NCI-H345 treated with DMSO at 0.1 percent for 48 hours (cell line): ENCODE measurements around the gene PLAAT3.
"Not testable (repeated sequence)": the region's sequence is repeated elsewhere in the genome, so short reads cannot be mapped to it uniquely, and the experiment has no call there.

Experiments
- DNase-seq: peaks from one replicate; lab custom pipeline; 2025; ENCODE audit not compliant: unreplicated experiment; lab: John Stamatoyannopoulos, UW

Gene PLAAT3

GRCh38 chr11:63609971-63610580, 4.2 kb downstream of the PLAAT3 start:
- DNase-seq: no peak

DNA sequence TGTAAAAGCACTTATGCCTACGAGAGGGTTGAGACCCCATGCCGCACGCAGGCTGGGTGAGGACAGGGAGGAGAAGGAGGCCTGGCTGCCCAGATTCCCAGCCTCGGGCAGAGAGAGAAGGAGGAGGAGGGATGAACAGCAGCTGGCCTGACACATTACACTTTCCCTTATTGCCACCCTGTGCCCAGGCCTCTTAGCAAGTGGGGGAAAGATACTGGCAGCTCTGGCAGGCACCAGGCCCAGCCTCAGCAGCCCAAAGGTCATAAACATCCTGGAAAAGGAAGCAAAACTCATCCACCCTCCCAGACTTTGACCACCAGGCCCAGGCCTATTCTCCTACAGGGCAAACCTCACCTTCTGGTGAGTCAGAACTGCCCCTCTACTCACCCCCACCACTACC, 4.7 kb downstream of the PLAAT3 start:
- DNase-seq: no peak

DNA sequence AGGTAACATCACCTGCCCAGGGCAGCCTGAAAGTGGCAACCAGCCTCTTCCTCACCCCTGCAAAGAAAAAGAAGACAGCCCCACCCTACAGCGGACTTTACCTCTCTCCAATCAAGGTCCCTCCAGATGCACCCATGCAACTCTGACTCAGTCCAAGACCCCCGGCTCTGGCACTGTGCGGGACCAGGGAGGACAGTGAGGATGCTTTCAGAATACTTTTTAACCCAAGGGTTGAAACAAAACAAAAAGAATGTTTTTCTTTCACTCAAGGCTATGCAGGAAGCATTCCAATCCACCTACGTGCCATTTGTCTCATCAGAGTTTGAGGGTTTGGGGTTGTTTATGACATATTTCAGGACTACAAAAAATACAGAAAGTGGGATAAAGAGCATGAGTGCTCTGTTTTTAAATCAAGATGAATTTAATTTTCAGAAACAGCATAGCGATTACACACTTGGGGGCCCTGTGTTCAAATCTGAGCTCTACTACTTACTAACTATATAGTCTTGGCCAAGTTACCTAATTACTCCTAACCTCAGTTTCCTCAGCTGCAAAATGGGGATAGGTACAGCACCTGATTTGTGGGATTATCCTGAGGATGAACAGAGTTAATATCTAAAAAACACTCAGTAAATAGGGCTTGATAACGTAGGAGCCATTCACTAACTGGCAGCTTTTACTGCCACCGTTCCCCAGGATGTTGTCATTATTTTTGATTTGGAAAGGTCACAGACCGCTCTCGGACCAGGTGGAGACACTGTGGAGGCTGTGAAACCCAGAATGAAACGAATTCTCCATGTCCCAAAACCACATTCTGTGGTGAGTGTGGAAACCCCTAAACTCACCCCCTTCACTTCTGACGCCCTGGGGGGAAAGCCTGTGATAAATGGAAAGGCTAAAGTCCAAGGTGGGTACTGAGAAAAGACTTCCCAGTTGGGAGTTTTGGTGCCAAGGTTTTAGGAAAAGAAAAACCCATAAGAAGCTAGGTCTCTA, 5.6 kb downstream of the PLAAT3 start:
- DNase-seq: no peak

GRCh38 chr11:63603180-63603518, 11.1 kb downstream of the PLAAT3 start:
- no peak for DNase-seq

GRCh38 chr11:63602290-63603179, 11.7 kb downstream of the PLAAT3 start:
- DNase-seq: not testable (repeated sequence)

DNA sequence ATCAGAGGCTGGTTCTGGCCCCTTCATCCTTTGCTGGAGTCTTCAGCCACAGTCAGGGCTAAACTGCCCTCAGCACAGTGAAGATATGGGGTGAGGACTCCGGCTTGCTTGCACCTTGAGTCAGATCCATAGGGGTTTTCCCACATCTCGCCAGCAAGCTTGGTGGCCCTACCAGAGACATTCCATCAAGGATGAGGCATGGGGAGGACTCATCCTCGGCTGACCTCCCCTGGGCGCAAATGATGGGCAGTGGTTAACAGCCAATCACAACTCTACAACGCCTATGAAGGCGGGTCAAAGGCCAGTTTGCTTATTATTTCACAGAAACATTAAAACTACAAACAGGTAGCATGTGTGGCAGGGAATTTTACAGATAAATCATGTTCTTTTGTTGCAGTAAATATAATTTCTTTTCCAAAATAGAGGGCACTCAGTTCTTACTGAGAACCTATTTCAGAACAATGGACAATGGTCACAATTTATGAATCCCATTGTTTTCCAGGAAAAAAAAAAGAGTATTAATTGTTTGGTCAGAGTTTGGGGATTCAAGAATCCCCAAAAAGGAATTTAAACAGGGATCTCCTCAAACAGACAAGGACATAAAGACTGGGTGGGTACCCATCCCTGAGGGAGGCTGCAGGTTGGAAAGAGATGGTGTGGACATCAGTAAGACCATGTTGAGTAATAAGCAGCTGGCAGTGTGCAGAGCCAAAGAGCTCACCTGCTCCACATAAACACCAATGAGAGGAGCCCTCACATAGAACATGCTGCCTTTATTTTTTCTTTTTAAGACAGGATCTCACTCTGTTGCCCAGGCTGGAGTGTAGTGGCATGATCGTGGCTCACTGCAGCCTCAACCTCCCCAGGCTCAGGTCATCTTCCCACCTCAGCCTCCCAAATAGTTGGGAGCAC, 14.8 kb downstream of the PLAAT3 start:
- no peak for DNase-seq

GRCh38 chr11:63598556-63598955, 15.7 kb downstream of the PLAAT3 start:
- DNase-seq: no peak

DNA sequence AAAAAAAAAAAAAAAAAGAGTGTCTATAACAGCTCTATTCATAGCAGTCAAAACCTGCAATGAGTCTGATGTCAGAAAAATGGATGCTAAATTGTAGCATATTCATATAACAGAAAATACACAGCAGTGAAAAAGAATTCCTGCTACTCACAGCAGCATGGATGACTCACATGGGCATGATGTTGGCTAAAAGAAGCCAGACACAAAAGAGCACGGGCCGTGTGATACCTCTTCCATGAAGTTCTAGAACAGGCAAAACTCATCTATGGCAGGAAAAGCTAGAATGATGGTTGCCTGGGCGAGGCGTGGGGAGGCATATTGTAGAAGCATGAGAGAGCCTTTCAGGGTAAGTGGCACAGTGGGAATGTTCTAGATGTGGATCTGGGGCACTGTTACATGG, 18.9 kb downstream of the PLAAT3 start:
- no peak for DNase-seq

DNA sequence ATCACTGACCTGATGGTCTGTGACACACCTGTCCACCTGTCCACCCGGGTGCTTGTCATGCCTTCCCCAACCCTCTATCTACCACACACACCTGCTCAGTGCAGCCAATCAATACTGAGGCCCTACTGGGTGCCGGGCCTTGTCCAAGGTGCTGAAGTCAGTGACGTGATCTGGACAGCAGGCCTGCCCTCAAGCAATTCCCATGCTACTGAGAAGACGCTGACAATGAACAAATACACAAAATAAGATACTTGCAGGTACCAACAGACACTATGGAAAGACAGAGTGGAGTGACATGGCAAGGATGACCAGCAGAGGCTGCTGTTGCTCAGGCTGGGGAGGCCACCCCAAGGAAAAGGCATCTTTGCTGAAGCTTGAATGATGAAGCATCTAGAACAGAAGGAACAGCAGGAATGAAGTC, 21.2 kb downstream of the PLAAT3 start:
- no peak for DNase-seq

DNA sequence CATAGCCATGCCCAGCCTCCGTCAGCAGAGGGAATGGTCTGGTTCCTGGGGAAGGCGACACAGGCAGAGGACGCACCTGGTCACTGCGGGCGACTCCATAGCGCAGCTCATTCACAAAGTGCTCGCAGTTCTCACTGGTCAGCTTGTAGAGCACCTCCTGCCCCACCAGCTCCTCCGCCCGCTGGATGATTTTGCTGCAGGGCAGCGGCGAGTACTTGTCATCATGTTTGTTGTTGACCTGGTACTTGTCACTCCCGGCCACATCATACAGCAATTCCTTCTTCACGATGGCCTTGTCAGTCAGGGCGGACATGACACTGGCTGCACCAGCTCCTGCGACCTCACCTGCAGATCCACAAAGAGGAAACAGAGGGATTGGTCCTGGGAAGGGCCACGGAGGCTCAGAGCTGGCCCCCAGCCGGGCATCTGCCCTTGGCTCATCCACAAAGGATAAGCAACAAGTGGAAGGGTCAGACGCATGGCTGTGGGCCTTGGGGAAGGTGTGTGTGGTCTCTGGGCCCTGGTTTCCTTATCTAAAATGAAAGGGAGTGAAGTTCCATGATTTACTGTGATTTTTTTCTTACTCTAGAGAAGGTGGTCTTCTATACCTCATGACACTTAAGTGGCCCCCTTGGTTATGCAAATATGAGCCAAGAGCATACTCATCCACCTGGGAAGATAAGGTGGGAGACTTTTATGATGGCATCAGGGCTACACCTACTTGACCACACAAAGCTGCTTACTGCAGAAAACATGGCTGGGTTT, 24.0 kb downstream of the PLAAT3 start:
- DNase-seq: no peak

- DNase-seq: no peak
These were observed 25.2 kb downstream of the PLAAT3 start for GRCh38 chr11:63589000-63589399.

- DNase-seq: no peak
These were observed 27.6 kb downstream of the PLAAT3 start for GRCh38 chr11:63586451-63587166.

DNA sequence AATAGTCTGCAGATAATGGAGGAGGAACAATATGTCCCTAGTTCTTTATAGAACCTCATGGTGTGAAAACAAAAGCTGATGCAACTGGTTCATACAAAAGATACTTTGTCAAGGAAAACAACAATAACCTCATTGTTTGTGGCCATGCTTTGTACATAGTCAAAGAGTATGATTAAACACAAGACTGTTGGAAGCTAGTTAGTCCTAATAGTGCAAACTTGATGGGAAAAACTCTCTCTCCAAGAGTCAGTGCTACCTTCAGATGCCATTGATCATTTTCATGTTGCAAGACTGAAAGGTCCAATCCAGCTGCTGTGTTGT, 30.9 kb downstream of the PLAAT3 start:
- no peak for DNase-seq

DNA sequence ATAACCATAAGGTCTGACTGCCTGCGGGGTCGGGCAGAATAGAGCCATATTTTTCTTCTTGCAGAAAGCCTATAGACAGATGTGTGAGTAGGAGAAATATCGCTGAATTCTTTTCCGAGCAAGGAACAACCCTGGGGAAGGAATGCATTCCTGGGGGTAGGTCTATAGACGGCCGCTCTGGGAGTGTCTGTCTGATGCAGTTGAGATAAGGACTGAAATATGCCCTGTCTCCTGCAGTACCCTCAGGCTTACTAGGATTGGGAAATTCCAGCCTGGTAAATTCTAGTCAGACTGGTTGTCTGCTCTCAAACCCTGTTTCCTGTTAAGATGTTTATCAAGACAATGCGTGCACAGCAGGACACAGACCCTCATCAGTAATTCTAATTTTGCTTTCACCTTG, 33.0 kb downstream of the PLAAT3 start:
- not testable (repeated sequence) for DNase-seq

- not testable (repeated sequence) for DNase-seq
These were observed 35.4 kb downstream of the PLAAT3 start for GRCh38 chr11:63578882-63579281.

DNA sequence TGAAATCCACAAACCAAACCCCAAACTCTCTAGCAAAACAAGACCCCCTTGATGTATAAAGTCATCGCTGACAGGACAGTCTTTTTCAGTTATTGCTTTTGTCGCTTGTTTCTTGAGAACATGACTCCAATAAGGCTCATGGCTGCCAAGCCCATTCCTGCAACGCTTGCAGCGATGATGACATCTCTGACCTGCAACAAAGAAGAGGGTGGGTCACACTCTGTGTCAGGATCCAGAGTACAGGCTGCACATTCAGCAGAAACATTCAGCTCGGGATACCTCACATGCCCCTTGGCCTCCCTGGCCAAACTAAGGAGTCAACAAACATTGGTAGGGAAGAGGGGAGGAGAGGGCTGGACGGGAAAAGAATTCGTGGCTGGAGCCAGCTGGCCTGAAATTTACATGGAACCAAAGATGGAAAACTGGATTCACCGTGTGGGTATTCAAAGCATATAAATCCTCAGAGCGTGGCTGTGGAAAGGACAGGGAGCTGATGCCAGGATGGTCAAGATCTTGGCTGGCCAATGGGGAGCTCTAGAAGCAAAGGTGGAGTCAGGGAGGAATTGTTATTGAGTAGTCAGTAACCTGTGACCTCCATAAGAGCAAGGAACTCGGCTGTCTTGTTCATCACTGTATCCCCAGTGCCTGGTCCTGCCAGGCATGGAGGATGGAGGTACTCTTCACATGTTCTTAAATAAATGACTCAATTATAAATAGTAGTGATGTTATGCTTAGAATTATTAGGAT, 39.2 kb downstream of the PLAAT3 start:
- DNase-seq: no peak

GRCh38 chr11:63573881-63574855, 40.1 kb downstream of the PLAAT3 start:
- DNase-seq: no peak
